ENCODE results near the gene RBM4. TPM values are rescaled to one million over a fixed set of nuclear protein-coding genes. Genes with fewer than 3 reads are reported as not detected.

Gene RBM4
- total and polyA plus RNA-seq, 2 of the 4 experiments (the other 2 are of a cell fraction) = 165 to 198 TPM

- H3K18ac ChIP-seq (ENCODE audit: low read depth, low read length) = no peak overlapping the region
- H3K56ac ChIP-seq (ENCODE audit: extremely low read depth, insufficient read depth, low read length) = no peak overlapping the region
- H3K4me3 ChIP-seq (ENCODE audit: insufficient read depth, low read depth, low read length) = no peak overlapping the region
- peaks cover 43 to 76% of the 10 kb centered on the region in 2 experiments for H3K79me1 ChIP-seq (ENCODE audit: low read depth in 1 of 2, low read length in 2 of 2)
- H2AFZ ChIP-seq (replicated peaks; ENCODE audit: low read length, poor library complexity) = no peak overlapping the region
- H3K36me3 ChIP-seq (ENCODE audit: control insufficient read depth, insufficient read depth, low read length) = peaks cover 46% of the 10 kb centered on the region
- no peak overlapping the region for H2AK9ac ChIP-seq (replicated peaks; ENCODE audit: low read depth, low read length, poor library complexity)
- peaks cover 61% of the 10 kb centered on the region for H4K20me1 ChIP-seq (ENCODE audit: insufficient read depth, low read length)
- no peak overlapping the region for H4K8ac ChIP-seq (ENCODE audit: low read depth in 2 of 2, low read length in 2 of 2)
- H3K14ac ChIP-seq (replicated peaks; ENCODE audit: low read depth, low read length) = no peak overlapping the region
- H4K91ac ChIP-seq (ENCODE audit: insufficient read depth, low read depth, low read length) = no peak overlapping the region
- no peak overlapping the region for H3K9ac ChIP-seq (ENCODE audit: low read depth, low read length)
- ATAC-seq (ENCODE audit: low read depth) (no peak), DNase-seq (peak; percentile 66)
- dilution Hi-C loops (cut with HindIII; ENCODE audit: low sequenced_read_pairs, unreplicated experiment) (no loop called here), intact Hi-C loops (cut with micrococcal nuclease) (no loop called here), in situ Hi-C loops (cut with MboI; ENCODE audit: low sequenced_read_pairs) (no loop called here)
- H2AK5ac ChIP-seq (ENCODE audit: low read depth, low read length) = no peak overlapping the region
- no peak overlapping the region for H2BK15ac ChIP-seq (ENCODE audit: low read depth, low read length)
- CTCF ChIA-PET = no interaction called here
- TF ChIP-seq SMC3 (IDR thresholded peaks at IDR 0.05; ENCODE audit: low read depth, low read length) (no peak), MAFK (IDR thresholded peaks at IDR 0.05; ENCODE audit: low read depth, low read length) (no peak), CHD1 (IDR thresholded peaks at IDR 0.05; ENCODE audit: low read depth, low read length) (no peak), MAZ (IDR thresholded peaks at IDR 0.05; ENCODE audit: borderline replicate concordance, low read depth, low read length) (no peak), POLR2A (IDR thresholded peaks at IDR 0.05; ENCODE audit: low read depth, low read length) (no peak), USF2 (IDR thresholded peaks at IDR 0.05; ENCODE audit: low read depth, low read length) (no peak), BHLHE40 (IDR thresholded peaks at IDR 0.05; ENCODE audit: low read depth, low read length) (no peak)
- H3K23ac ChIP-seq (ENCODE audit: low read depth, low read length) = no peak overlapping the region
- no peak overlapping the region for H4K5ac ChIP-seq (ENCODE audit: low read depth, low read length)
- BruUV-seq (replicated peaks) = no TSS peak
- no peaks in the 10 kb centered on the region for H3K27me3 ChIP-seq (ENCODE audit: control insufficient read depth, insufficient read depth, low read length)
- no peaks in the 10 kb centered on the region for H3K9me3 ChIP-seq (ENCODE audit: control insufficient read depth, insufficient read depth, low read length)
- H3K9me1 ChIP-seq (ENCODE audit: insufficient read depth, low read length) = peaks cover 15% of the 10 kb centered on the region
- POLR2A ChIA-PET (ENCODE audit: unreplicated experiment) = no interaction called here
- no peak overlapping the region for H3K27ac ChIP-seq (ENCODE audit: insufficient read depth, low read length)
- H2BK20ac ChIP-seq (ENCODE audit: low read depth, low read length) = no peak overlapping the region
- H2BK5ac ChIP-seq (ENCODE audit: low read depth, low read length, poor library complexity, severe bottlenecking) = no peak overlapping the region
- H3K4me2 ChIP-seq (ENCODE audit: low read depth, low read length) = no peak overlapping the region
- no peak overlapping the region for H2BK120ac ChIP-seq (ENCODE audit: low read depth, low read length)
- H3K4ac ChIP-seq (ENCODE audit: low read depth, low read length) = no peak overlapping the region
- WGBS, 2 experiments (ENCODE audit: extremely low coverage in 2 of 2, insufficient read length in 1 of 2) = no CpG with 5 or more reads among the region's 2 CpGs
- peaks cover under 1% of the 10 kb centered on the region; the same call in 1 of the 2 replicates for H3K4me1 ChIP-seq (ENCODE audit: control insufficient read depth, insufficient read depth, low read length)
Measured at GRCh38 chr11:66651016-66651415, 12.5 kb downstream of the RBM4 start.
